Measurements from ENCODE around the gene SOWAHA.

The SOWAHA gene

GRCh38 chr5:132828846-132829494 is 15.9 kb downstream of the SOWAHA start:
- Mint-ChIP-seq H3K9me3 (no peaks in the 10 kb centered on the region), H3K27ac (no peak overlapping the region)

GRCh38 chr5:132829742-132830435 is 16.8 kb downstream of the SOWAHA start:
- peaks cover 3% of the 10 kb centered on the region for H3K36me3 Mint-ChIP-seq (ENCODE audit: insufficient read depth)
- peak; percentile 90 for ATAC-seq (replicated peaks)
- DNase-seq = peak; percentile 62 to 69 (median 65)
- peaks cover 33 to 60% of the 10 kb centered on the region in 2 donors for H3K27me3 Mint-ChIP-seq
- peaks cover 14% of the 10 kb centered on the region in 2 donors for H3K4me1 Mint-ChIP-seq (ENCODE audit: low read depth in 2 of 2)
- H3K4me3 Mint-ChIP-seq = peak overlapping the region; percentile 84 to 85
- peak overlapping the region; percentile 56 to 77 for H3K27ac Mint-ChIP-seq
- H3K9me3 Mint-ChIP-seq = no peaks in the 10 kb centered on the region

More at GRCh38 chr5:132828846-132829494, 15.9 kb downstream of the SOWAHA start:
- DNase-seq (no peak), ATAC-seq (replicated peaks) (no peak)
- Mint-ChIP-seq H3K4me3 (peak overlapping the region; percentile 84 to 85), H3K27me3 (peaks cover 34 to 69% of the 10 kb centered on the region in 2 donors), H3K4me1 (ENCODE audit: low read depth in 2 of 2) (peaks cover 14% of the 10 kb centered on the region in 2 donors), H3K36me3 (ENCODE audit: insufficient read depth) (peaks cover 3% of the 10 kb centered on the region)

DNA sequence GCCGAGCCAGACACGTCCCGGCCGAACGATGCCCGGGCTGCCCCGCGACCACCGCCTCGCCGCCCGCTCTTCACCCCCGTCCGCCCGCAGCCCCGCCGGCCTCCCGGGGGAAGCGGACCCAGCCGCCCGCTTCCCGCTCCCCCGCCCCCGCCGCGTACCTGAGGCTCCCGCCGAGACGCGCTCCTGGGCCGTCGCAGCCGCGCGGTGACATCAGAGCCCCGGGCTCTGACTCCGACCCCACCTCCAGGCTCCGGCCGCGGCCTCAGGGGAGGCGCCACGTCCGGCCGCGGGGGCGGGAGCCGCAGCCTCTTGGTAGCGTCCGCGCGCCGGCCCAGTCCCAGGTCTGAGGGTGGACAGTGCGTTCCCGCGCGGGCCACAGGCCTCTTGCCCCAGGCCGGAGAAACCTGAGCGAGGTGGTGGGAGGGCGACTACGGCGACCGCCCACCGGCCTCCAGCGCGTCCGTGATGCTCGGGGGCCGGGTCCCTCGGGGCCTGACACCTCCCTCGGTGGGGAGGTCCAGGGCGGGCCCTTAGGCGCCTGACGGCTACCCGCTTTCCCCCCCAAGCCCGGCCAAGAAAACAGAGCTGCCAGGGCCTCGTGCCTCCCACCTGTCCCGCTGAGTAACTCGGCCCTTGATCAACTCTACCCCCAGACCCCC is 17.5 kb downstream of the SOWAHA start, which contains the start of gene SHROOM1:
Gene SHROOM1, minus strand, starts transcription at position 212 of the 659 bp plus-strand sequence. CDS start 4,507 bp downstream, outside the sequence.
- H3K4me3 Mint-ChIP-seq = peak within 1 kb of the TSS; percentile 87 to 90
- DNase-seq = no peak
- peak within 1 kb of the TSS; percentile 56 to 77 for H3K27ac Mint-ChIP-seq
- H3K4me1 Mint-ChIP-seq (ENCODE audit: low read depth in 2 of 2) = peaks cover 14% of the 10 kb centered on the region in 2 donors
- peak; percentile 38 for ATAC-seq (replicated peaks)
- no peaks in the 10 kb centered on the region for H3K9me3 Mint-ChIP-seq
- H3K27me3 Mint-ChIP-seq = peaks cover 33 to 54% of the 10 kb centered on the region in 2 donors
- H3K36me3 Mint-ChIP-seq (ENCODE audit: insufficient read depth) = no peaks in the 10 kb centered on the region

DNA sequence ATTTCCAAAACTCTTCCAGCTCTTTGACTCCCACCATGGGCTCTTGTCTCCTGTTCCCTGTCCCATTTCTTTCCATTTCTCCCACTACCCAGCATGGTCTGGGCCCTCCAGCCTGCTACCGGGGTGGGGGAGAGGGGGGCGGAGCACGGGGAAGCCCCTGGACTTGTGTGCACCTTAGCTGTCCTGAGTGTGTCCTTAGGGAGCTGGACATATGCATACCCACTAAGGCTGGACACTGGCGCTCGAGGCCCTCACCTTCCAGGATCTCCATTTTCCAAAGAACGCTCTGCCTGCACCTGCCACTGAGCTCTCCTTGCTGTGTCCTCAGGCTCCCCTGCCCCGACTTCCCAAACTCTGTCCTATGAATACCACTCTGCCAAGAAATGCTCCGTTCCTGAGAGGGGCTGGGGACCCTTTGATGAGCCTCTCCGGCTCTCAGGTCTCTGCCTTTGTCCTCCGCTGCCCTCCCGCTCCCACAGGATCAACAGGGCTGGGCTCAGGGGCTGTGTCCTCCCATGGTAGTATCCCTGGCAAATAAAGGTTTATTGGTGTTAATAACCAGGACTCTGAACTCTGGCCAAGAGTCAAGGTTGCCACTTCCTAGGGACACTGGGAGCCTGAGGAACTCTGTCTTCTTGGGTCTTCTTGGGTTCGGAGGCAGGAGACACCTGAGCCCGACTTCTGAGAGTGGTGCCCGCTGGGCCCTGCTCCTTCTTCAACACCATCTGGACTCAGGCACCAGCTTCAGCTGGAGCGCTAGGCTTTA is 18.2 kb downstream of the SOWAHA start:
- Mint-ChIP-seq H3K9me3 (no peaks in the 10 kb centered on the region), H3K27me3 (peaks cover 28 to 48% of the 10 kb centered on the region in 2 donors), H3K36me3 (ENCODE audit: insufficient read depth) (no peaks in the 10 kb centered on the region), H3K4me3 (peak overlapping the region; percentile 87 to 90), H3K27ac (peak overlapping the region in 1 of 2 donors; percentile 52), H3K4me1 (ENCODE audit: low read depth in 2 of 2) (peaks cover 14% of the 10 kb centered on the region in 2 donors)
- DNase-seq (no peak), ATAC-seq (replicated peaks) (no peak)

DNA sequence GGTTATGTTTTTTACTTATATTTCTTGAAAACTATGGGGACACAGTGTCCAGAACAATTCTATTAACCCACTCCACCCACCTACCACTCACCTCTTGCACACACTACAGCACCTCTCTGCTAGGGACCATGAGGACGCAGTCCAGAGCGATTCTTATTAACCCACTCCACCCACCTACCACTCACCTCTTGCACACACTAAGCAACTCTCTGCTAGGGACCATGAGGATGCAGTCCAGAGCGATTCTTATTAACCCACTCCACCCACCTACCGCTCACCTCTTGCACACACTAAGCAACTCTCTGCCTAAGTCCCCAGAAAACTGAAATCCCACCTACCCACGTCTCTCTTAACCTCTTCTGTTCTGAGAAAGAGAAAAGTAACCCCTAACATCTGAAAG is 19.5 kb downstream of the SOWAHA start:
- ATAC-seq (replicated peaks) = no peak
- no peak for DNase-seq
- Mint-ChIP-seq H3K4me3 (peak overlapping the region in 1 of 2 donors; percentile 14), H3K4me1 (ENCODE audit: low read depth in 2 of 2) (peaks cover 14% of the 10 kb centered on the region in 2 donors), H3K36me3 (ENCODE audit: insufficient read depth) (no peaks in the 10 kb centered on the region), H3K9me3 (no peaks in the 10 kb centered on the region), H3K27me3 (peaks cover 14 to 35% of the 10 kb centered on the region in 2 donors), H3K27ac (no peak overlapping the region)

DNA sequence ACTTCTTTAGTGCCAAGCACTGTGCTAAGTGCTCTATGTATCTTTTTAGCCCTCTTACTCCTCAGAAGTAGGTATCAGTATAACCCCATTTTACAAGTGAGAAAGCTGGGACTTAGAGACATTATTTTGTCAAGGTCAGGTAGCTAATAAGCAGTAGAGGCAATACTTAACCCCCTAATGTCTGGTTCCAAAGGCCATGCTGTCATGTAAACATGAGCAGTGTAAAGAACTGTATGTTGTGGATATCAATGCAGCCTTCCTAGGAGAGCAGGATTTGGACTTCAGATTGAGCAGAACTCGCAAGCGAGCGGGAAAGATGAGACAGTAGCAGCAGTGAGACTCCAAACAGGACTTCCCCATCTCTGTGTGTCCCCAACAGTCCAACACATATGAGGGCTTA is 21.0 kb downstream of the SOWAHA start:
- Mint-ChIP-seq H3K9me3 (no peaks in the 10 kb centered on the region), H3K27ac (no peak overlapping the region), H3K4me1 (ENCODE audit: low read depth in 2 of 2) (peaks cover 14% of the 10 kb centered on the region in 2 donors), H3K27me3 (peaks cover 12 to 21% of the 10 kb centered on the region in 2 donors), H3K36me3 (ENCODE audit: insufficient read depth) (no peaks in the 10 kb centered on the region), H3K4me3 (no peak overlapping the region)
- no peak for DNase-seq
- ATAC-seq (replicated peaks) = no peak

DNA sequence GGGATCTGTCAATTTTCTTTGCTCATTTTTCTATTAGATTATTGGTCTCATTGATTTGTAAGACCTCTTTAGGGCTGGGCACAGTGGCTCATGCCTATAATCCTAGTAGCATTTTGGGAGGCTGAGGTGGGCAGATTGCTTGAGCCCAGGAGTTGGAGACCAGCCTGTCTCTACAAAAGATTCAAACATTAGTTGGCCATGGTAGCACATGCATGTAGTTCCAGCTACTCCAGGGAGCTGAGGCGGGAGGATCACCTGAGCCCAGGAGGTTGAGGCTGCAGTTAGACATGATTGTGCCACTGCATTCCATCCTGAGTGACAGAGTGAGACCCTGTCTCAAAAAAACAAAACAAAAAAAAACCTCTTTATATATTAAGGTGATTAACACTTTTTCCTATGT is 23.8 kb downstream of the SOWAHA start:
- Mint-ChIP-seq H3K27me3 (no peaks in the 10 kb centered on the region), H3K36me3 (ENCODE audit: insufficient read depth) (no peaks in the 10 kb centered on the region), H3K4me1 (ENCODE audit: low read depth in 2 of 2) (no peaks in the 10 kb centered on the region), H3K9me3 (no peaks in the 10 kb centered on the region), H3K27ac (no peak overlapping the region), H3K4me3 (no peak overlapping the region)
- DNase-seq (no peak), ATAC-seq (replicated peaks) (no peak)

DNA sequence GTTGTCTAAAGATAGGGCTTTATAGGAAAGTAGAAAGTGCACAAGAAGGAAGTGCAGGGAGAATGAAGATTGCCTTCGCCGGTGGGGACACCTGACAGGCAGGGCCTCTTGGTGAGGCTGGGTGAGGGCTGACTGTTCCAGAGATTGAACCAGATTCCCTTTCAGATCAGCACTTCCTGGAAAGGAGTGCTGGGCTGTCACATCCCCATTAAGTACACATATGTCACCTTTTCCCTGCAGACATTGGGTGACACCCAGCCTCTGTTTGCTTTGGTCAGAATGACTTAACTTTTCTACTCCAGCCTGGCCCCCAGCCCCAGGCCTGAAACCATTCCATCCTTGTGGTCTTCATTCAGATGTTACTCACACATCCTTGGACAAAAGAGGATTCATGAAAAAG is 24.8 kb downstream of the SOWAHA start:
- Mint-ChIP-seq H3K27me3 (no peaks in the 10 kb centered on the region), H3K4me3 (no peak overlapping the region), H3K36me3 (ENCODE audit: insufficient read depth) (no peaks in the 10 kb centered on the region), H3K4me1 (ENCODE audit: low read depth in 2 of 2) (no peaks in the 10 kb centered on the region), H3K9me3 (no peaks in the 10 kb centered on the region), H3K27ac (no peak overlapping the region)
- no peak for DNase-seq
- no peak for ATAC-seq (replicated peaks)

GRCh38 chr5:132838516-132839282 is 25.6 kb downstream of the SOWAHA start:
- no peak overlapping the region for H3K4me3 Mint-ChIP-seq
- no peaks in the 10 kb centered on the region for H3K36me3 Mint-ChIP-seq (ENCODE audit: insufficient read depth)
- no peaks in the 10 kb centered on the region for H3K4me1 Mint-ChIP-seq (ENCODE audit: low read depth in 2 of 2)
- no peak overlapping the region for H3K27ac Mint-ChIP-seq
- H3K9me3 Mint-ChIP-seq = no peaks in the 10 kb centered on the region
- no peak for DNase-seq
- ATAC-seq (replicated peaks) = no peak
- no peaks in the 10 kb centered on the region for H3K27me3 Mint-ChIP-seq

- no peak overlapping the region for H3K27ac Mint-ChIP-seq
- ATAC-seq (replicated peaks) = no peak
- no peak for DNase-seq
- no peaks in the 10 kb centered on the region for H3K4me1 Mint-ChIP-seq (ENCODE audit: low read depth in 2 of 2)
- no peaks in the 10 kb centered on the region for H3K36me3 Mint-ChIP-seq (ENCODE audit: insufficient read depth)
- H3K4me3 Mint-ChIP-seq = no peak overlapping the region
- H3K27me3 Mint-ChIP-seq = no peaks in the 10 kb centered on the region
- no peaks in the 10 kb centered on the region for H3K9me3 Mint-ChIP-seq
These were observed 26.6 kb downstream of the SOWAHA start for GRCh38 chr5:132839426-132840301.

GRCh38 chr5:132840313-132840712 is 27.2 kb downstream of the SOWAHA start:
- no peaks in the 10 kb centered on the region for H3K9me3 Mint-ChIP-seq
- no peak for ATAC-seq (replicated peaks)
- no peaks in the 10 kb centered on the region for H3K4me1 Mint-ChIP-seq (ENCODE audit: low read depth in 2 of 2)
- H3K27ac Mint-ChIP-seq = no peak overlapping the region
- H3K4me3 Mint-ChIP-seq = no peak overlapping the region
- no peaks in the 10 kb centered on the region for H3K27me3 Mint-ChIP-seq
- no peaks in the 10 kb centered on the region for H3K36me3 Mint-ChIP-seq (ENCODE audit: insufficient read depth)
- no peak for DNase-seq

DNA sequence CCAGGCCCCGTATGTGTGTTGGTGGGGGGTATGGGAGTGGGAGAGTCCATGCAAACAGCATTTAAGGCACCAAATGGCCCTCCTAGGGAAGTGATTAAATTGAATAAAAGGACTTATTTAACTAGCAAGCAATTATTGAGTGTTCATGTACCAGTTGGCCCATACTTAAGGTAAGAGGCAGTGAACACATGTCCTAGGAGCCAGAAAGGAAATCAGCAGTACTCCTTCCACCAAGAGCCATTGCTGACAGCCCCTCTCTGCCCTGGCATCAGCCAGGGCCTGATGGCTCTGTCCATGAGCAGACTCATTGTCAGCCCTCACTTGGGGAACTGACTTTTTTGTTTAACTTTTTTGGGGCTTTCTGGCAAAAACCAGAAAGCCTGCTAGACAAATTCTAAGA is 27.8 kb downstream of the SOWAHA start:
- DNase-seq = no peak
- no peaks in the 10 kb centered on the region for H3K27me3 Mint-ChIP-seq
- ATAC-seq (replicated peaks) = no peak
- no peaks in the 10 kb centered on the region for H3K4me1 Mint-ChIP-seq (ENCODE audit: low read depth in 2 of 2)
- H3K27ac Mint-ChIP-seq = no peak overlapping the region
- H3K4me3 Mint-ChIP-seq = no peak overlapping the region
- no peaks in the 10 kb centered on the region for H3K36me3 Mint-ChIP-seq (ENCODE audit: insufficient read depth)
- H3K9me3 Mint-ChIP-seq = no peaks in the 10 kb centered on the region

Measured in effector memory CD8-positive, alpha-beta T cell (primary cell).